ENCODE results near the gene DRGX.

Gene DRGX

GRCh38 chr10:49319206-49319605 is 76.7 kb downstream of the DRGX start:
- no peak for DNase-seq (ENCODE audit: low read depth in 2 of 2)

GRCh38 chr10:49318755-49319154 is 77.1 kb downstream of the DRGX start:
- no peak for DNase-seq (ENCODE audit: low read depth in 2 of 2)

GRCh38 chr10:49318028-49318427 is 77.9 kb downstream of the DRGX start:
- no peak for DNase-seq (ENCODE audit: low read depth in 2 of 2)

- no peak for DNase-seq (ENCODE audit: low read depth in 2 of 2)
Observed at GRCh38 chr10:49314806-49315205, 81.1 kb downstream of the DRGX start.

Data from stimulated activated CD8-positive, alpha-beta memory T cell treated with anti-CD3 and anti-CD28 coated beads, Interleukin-7, amount 100 ng/mL, for 4 hours (primary cell).